Panc1 (cell line): ENCODE data around the gene OOEP. TPM values are rescaled to one million over a fixed set of nuclear protein-coding genes. Genes with fewer than 3 reads are reported as not detected.

ENCODE experiments used
- ATAC-seq: fragments of 200-7000 bp; cut with Tn5 transposase; 2 replicates; pipeline ENCODE4 v1.9.1; 2020; ENCODE audit warnings: mild to moderate bottlenecking, moderate library complexity
- BruUV-seq: library from RNA; stranded (reverse); fragments of 400-500 nt; replicated peaks from 2 replicates; lab custom pipeline; 2021; lab: Mats Ljungman, UMichigan
- CTCF ChIA-PET: fragments of 300-600 bp; sonication (Branson Sonifier 250); formaldehyde crosslinking; loops from one replicate; lab custom pipeline; 2022; ENCODE audit warnings: antibody characterized with exemption; lab: Charles Lee
- POLR2A ChIA-PET: fragments of 300-600 bp; sonication (Branson Sonifier 250); formaldehyde crosslinking; loops from one replicate; lab custom pipeline; 2022; ENCODE audit warnings: antibody characterized with exemption; lab: Charles Lee
- DNase-seq: peaks from one replicate; pipeline ENCODE4 v3.0.0-alpha.2; 2010; ENCODE audit warnings: low read depth, low spot score
- H3K27ac ChIP-seq: 2 replicates; pipeline ENCODE4 v1.5.1; 2011; ENCODE audit warnings: mild to moderate bottlenecking, low read length, inconsistent platforms
- H3K27me3 ChIP-seq: fragments of 200-500 bp; sonication (Bioruptor generic); 2 replicates; pipeline ENCODE4 v1.6.0; 2014; ENCODE audit warnings: low read length, inconsistent platforms; ENCODE audit not compliant: control insufficient read depth, insufficient read depth
- H3K36me3 ChIP-seq: fragments of 200-500 bp; sonication (Bioruptor generic); 2 replicates; pipeline ENCODE4 v1.5.1; 2014; ENCODE audit warnings: inconsistent platforms, mild to moderate bottlenecking, low read length, moderate library complexity; ENCODE audit not compliant: control insufficient read depth, insufficient read depth
- H3K4me1 ChIP-seq: 2 replicates; pipeline ENCODE4 v1.5.1; 2011; ENCODE audit warnings: inconsistent platforms, mild to moderate bottlenecking, low read length, moderate library complexity; ENCODE audit not compliant: control insufficient read depth, insufficient read depth
- H3K4me3 ChIP-seq, 2 experiments: 2 replicates each; pipeline ENCODE4 v1.5.1; 2011 to 2012; ENCODE audit warnings: low read depth in 2 of 2, low read length in 2 of 2, mild to moderate bottlenecking in 2 of 2, inconsistent platforms in 1 of 2, moderate library complexity in 1 of 2
- H3K9me3 ChIP-seq: fragments of 200-500 bp; sonication (Bioruptor generic); 2 replicates; pipeline ENCODE4 v1.5.1; 2014; ENCODE audit warnings: low read depth, mild to moderate bottlenecking, inconsistent platforms, low read length, moderate library complexity; ENCODE audit not compliant: control insufficient read depth, insufficient read depth
- CTCF ChIP-seq: fragments of 450-650 bp; IDR thresholded peaks from 2 replicates; pipeline ENCODE4 v1.5.1; 2017; ENCODE audit warnings: mild to moderate bottlenecking
- POLR2AphosphoS5 ChIP-seq: IDR thresholded peaks from 2 replicates; pipeline ENCODE4 v1.6.1; 2012; ENCODE audit warnings: mild to moderate bottlenecking, low read depth, low read length, moderate library complexity
- SIN3A ChIP-seq: IDR thresholded peaks from 2 replicates; pipeline ENCODE4 v1.6.1; 2012; ENCODE audit warnings: low read depth, mild to moderate bottlenecking, low read length, moderate library complexity, borderline replicate concordance; ENCODE audit not compliant: insufficient read depth
- TCF7L2 ChIP-seq: IDR thresholded peaks from 2 replicates; pipeline ENCODE4 v1.6.1; 2011; ENCODE audit warnings: mild to moderate bottlenecking, low read depth, low read length, inconsistent platforms
- in situ Hi-C: cut with HindIII; loops from 2 replicates; pipeline ENCODE4 v1.10.0; 2016; ENCODE audit warnings: low sequenced_read_pairs, low pct_unique_long_range_greater_than_20kb
- intact Hi-C: fragments of 100-400 bp; cut with micrococcal nuclease; formaldehyde crosslinking; loops from one replicate; pipeline ENCODE4 v1.10.0; 2022; ENCODE audit not compliant: unreplicated experiment
- total RNA-seq: library from RNA; stranded (reverse); gene quantifications from one replicate; pipeline ENCODE4 v1.2.1, GENCODE V29; 2021; ENCODE audit not compliant: unreplicated experiment
- TF ChIP-seq, protein P1 (sequence below), 2 experiments: IDR thresholded peaks; 2 replicates each; pipeline ENCODE4 v1.6.1; 2011 to 2012; ENCODE audit warnings: low read depth in 2 of 2, control low read depth in 1 of 2, low read length in 1 of 2, mild to moderate bottlenecking in 1 of 2, moderate library complexity in 1 of 2; ENCODE audit not compliant: insufficient read depth in 1 of 2

Gene OOEP
- total RNA-seq, 1 experiment from 2014 or later, result 10.6 TPM

- Histone ChIP-seq H3K4me3 (no peak overlapping the region), H3K36me3 (no peaks in the 10 kb centered on the region), H3K9me3 (no peaks in the 10 kb centered on the region), H3K4me1 (no peaks in the 10 kb centered on the region), H3K27ac (no peak overlapping the region), H3K27me3 (peaks cover 2% of the 10 kb centered on the region; the same call in 1 of the 2 replicates)
- DNase-seq (no peak), ATAC-seq (no peak)
- TF ChIP-seq, protein P1, sequence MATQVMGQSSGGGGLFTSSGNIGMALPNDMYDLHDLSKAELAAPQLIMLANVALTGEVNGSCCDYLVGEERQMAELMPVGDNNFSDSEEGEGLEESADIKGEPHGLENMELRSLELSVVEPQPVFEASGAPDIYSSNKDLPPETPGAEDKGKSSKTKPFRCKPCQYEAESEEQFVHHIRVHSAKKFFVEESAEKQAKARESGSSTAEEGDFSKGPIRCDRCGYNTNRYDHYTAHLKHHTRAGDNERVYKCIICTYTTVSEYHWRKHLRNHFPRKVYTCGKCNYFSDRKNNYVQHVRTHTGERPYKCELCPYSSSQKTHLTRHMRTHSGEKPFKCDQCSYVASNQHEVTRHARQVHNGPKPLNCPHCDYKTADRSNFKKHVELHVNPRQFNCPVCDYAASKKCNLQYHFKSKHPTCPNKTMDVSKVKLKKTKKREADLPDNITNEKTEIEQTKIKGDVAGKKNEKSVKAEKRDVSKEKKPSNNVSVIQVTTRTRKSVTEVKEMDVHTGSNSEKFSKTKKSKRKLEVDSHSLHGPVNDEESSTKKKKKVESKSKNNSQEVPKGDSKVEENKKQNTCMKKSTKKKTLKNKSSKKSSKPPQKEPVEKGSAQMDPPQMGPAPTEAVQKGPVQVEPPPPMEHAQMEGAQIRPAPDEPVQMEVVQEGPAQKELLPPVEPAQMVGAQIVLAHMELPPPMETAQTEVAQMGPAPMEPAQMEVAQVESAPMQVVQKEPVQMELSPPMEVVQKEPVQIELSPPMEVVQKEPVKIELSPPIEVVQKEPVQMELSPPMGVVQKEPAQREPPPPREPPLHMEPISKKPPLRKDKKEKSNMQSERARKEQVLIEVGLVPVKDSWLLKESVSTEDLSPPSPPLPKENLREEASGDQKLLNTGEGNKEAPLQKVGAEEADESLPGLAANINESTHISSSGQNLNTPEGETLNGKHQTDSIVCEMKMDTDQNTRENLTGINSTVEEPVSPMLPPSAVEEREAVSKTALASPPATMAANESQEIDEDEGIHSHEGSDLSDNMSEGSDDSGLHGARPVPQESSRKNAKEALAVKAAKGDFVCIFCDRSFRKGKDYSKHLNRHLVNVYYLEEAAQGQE (IDR thresholded peaks at IDR 0.05; ENCODE audit: insufficient read depth in 1 of 2, low read depth in 2 of 2, low read length in 1 of 2), result no peak
- TF ChIP-seq CTCF, result no peak
- no peak for TF ChIP-seq SIN3A
- TF ChIP-seq POLR2AphosphoS5, result no peak
- TF ChIP-seq TCF7L2, result no peak
- in situ Hi-C loops (no loop called here), intact Hi-C loops (no loop called here)
- ChIA-PET POLR2A (no interaction called here), CTCF (interaction anchor here (0.7 kb wide), 1 partner anchor 9 kb away, joined by 6 read pairs; no protein-coding TSS in a partner anchor)
- no TSS peak for BruUV-seq
Measured at GRCh38 chr6:73341335-73341734, 28.4 kb downstream of the OOEP start.

- no peaks in the 10 kb centered on the region for H3K9me3 ChIP-seq
- in situ Hi-C loops (no loop called here), intact Hi-C loops (no loop called here)
- ChIA-PET CTCF (no interaction called here), POLR2A (no interaction called here)
- peaks cover 2% of the 10 kb centered on the region; the same call in 1 of the 2 replicates for H3K27me3 ChIP-seq
- no TSS peak for BruUV-seq
- no peak overlapping the region for H3K4me3 ChIP-seq
- no peaks in the 10 kb centered on the region for H3K36me3 ChIP-seq
- TF ChIP-seq TCF7L2, result 0 out of 2 replicates have a peak, but pooled peaks have one; percentile 19
- TF ChIP-seq POLR2AphosphoS5, result no peak
- H3K27ac ChIP-seq, result no peak overlapping the region
- DNase-seq (no peak), ATAC-seq (no peak)
- H3K4me1 ChIP-seq, result no peaks in the 10 kb centered on the region
Measured at GRCh38 chr6:73340048-73340447, 29.6 kb downstream of the OOEP start.

DNA sequence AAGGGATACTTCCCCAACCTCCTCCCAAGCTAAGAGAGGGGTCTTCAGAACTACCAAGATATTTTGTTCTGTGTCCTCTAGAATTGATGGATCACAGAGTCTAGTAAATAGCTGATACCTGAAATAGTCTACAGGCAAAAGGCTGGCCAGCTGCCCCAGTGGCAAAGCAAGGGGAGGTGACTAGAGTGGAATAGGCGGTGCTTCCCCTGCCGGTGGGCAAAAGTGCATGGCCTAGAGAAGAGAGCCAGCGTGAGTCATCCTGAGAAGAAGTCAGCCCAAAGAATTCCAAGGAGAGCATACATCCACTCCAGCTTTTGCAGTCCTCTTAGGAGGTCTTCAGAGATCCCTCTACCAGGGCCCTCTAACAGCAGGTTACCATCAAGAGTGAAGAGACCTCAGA is 30.4 kb downstream of the OOEP start:
- in situ Hi-C loops, result no loop called here
- H3K4me3 ChIP-seq, result no peak overlapping the region
- POLR2A ChIA-PET, result no interaction called here

More for the DNA sequence above, 30.4 kb downstream of the OOEP start:
- Histone ChIP-seq H3K9me3 (no peaks in the 10 kb centered on the region), H3K4me1 (no peaks in the 10 kb centered on the region), H3K27me3 (peaks cover 2% of the 10 kb centered on the region; the same call in 1 of the 2 replicates), H3K36me3 (no peaks in the 10 kb centered on the region), H3K27ac (no peak overlapping the region)
- no TSS peak for BruUV-seq
- intact Hi-C loops, result no loop called here
- no peak for TF ChIP-seq CTCF
- TF ChIP-seq, protein P1 (IDR thresholded peaks at IDR 0.05; ENCODE audit: insufficient read depth in 1 of 2, low read depth in 2 of 2, low read length in 1 of 2), result no peak
- TF ChIP-seq POLR2AphosphoS5, result no peak
- TF ChIP-seq TCF7L2, result no peak
- no peak for TF ChIP-seq SIN3A
- DNase-seq, result no peak
- CTCF ChIA-PET, result no interaction called here
- peak; percentile 70 for ATAC-seq
